Measurements from ENCODE around the gene SPRR2E.

GRCh38 chr1:153113416-153113815 is 19.1 kb upstream of the SPRR2E start, which contains the start of gene SPRR2F:
- TF ChIP-seq CTCF (IDR thresholded peaks at IDR 0.05) (no peak), EP300 (IDR thresholded peaks at IDR 0.05; ENCODE audit: borderline replicate concordance in 1 of 2, low read depth in 1 of 2, low read length in 1 of 2) (no peak), RAD21 (IDR thresholded peaks at IDR 0.05; ENCODE audit: low read length) (no peak)

Measured in SK-N-SH (cell line).